Liver (tissue), 3 donors: ENCODE data around the gene DGKB.

Source experiments
- EGR1 ChIP-seq, 2 donors: IDR thresholded peaks; 2 replicates each; pipeline ENCODE4 v1.6.1; 2016 to 2018; ENCODE audit warnings: antibody characterized with exemption in 2 of 2, low read depth in 2 of 2
- FOXA2 ChIP-seq: IDR thresholded peaks from 2 replicates; pipeline ENCODE4 v1.6.1; 2016; ENCODE audit warnings: antibody characterized with exemption
- GABPA ChIP-seq, 2 donors: IDR thresholded peaks in 1 of 2; conservative IDR thresholded peaks in 1 of 2; 2 replicates each; pipeline ENCODE4 v1.6.1; 2016; ENCODE audit warnings: antibody characterized with exemption in 2 of 2, mild to moderate bottlenecking in 1 of 2, moderate library complexity in 1 of 2
- NR2F2 ChIP-seq: IDR thresholded peaks from 2 replicates; pipeline ENCODE4 v1.6.1; 2016; ENCODE audit warnings: antibody characterized with exemption
- RXRA ChIP-seq, 2 donors: IDR thresholded peaks; 2 replicates each; pipeline ENCODE4 v1.6.1; 2017 to 2018; ENCODE audit warnings: antibody characterized with exemption in 2 of 2, mild to moderate bottlenecking in 1 of 2
- TAF1 ChIP-seq: conservative IDR thresholded peaks from 2 replicates; pipeline ENCODE4 v1.6.1; 2016; ENCODE audit warnings: antibody characterized with exemption, mild to moderate bottlenecking
- YY1 ChIP-seq: IDR thresholded peaks from 2 replicates; pipeline ENCODE4 v1.6.1; 2016; ENCODE audit warnings: antibody characterized with exemption, mild to moderate bottlenecking
- TF ChIP-seq, protein P1 (sequence below): fragments of 150-350 bp; IDR thresholded peaks from 2 replicates; pipeline ENCODE4 v1.5.1; 2017; ENCODE audit warnings: improper control_type of control experiment, low read depth, low read length; ENCODE audit not compliant: missing input control
- TF ChIP-seq, protein P2 (sequence below): IDR thresholded peaks from 2 replicates; pipeline ENCODE4 v1.6.1; 2016; ENCODE audit warnings: antibody characterized with exemption
- TF ChIP-seq, protein P3 (sequence below): IDR thresholded peaks from 2 replicates; pipeline ENCODE4 v1.6.1; 2016; ENCODE audit warnings: antibody characterized with exemption, mild to moderate bottlenecking
- TF ChIP-seq, protein P4 (sequence below): IDR thresholded peaks from 2 replicates; pipeline ENCODE4 v1.6.1; 2016; ENCODE audit warnings: antibody characterized with exemption
- donor health status: healthy.
- donor health status: healthy.

DNA sequence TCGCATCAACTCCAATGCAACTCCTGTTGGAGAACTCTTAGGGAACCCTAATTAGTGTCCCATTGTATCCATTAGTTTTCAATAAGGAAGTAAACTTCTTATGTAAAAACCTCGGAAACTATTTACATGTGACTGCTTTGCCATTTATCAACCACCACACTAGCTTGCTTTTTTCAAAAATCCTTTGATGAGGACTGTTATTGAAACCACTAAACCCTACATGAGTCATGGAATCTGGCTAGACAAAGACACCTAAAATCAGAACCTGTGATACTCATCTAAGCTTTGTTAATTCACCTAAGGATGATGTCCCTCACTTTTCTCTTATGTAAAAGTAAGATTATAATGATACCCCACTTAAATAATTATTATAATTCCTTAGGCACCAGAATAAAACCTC lies 499.0 kb downstream of the DGKB start:
- TF ChIP-seq GABPA (IDR thresholded peaks at IDR 0.05 in 1 of 2, conservative IDR thresholded peaks at IDR 0.05 in 1 of 2): no peak
- TF ChIP-seq, protein P1, sequence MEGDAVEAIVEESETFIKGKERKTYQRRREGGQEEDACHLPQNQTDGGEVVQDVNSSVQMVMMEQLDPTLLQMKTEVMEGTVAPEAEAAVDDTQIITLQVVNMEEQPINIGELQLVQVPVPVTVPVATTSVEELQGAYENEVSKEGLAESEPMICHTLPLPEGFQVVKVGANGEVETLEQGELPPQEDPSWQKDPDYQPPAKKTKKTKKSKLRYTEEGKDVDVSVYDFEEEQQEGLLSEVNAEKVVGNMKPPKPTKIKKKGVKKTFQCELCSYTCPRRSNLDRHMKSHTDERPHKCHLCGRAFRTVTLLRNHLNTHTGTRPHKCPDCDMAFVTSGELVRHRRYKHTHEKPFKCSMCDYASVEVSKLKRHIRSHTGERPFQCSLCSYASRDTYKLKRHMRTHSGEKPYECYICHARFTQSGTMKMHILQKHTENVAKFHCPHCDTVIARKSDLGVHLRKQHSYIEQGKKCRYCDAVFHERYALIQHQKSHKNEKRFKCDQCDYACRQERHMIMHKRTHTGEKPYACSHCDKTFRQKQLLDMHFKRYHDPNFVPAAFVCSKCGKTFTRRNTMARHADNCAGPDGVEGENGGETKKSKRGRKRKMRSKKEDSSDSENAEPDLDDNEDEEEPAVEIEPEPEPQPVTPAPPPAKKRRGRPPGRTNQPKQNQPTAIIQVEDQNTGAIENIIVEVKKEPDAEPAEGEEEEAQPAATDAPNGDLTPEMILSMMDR: no peak
- TF ChIP-seq, protein P2, sequence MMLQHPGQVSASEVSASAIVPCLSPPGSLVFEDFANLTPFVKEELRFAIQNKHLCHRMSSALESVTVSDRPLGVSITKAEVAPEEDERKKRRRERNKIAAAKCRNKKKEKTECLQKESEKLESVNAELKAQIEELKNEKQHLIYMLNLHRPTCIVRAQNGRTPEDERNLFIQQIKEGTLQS: no peak
- TF ChIP-seq TAF1: no peak
- TF ChIP-seq, protein P3, sequence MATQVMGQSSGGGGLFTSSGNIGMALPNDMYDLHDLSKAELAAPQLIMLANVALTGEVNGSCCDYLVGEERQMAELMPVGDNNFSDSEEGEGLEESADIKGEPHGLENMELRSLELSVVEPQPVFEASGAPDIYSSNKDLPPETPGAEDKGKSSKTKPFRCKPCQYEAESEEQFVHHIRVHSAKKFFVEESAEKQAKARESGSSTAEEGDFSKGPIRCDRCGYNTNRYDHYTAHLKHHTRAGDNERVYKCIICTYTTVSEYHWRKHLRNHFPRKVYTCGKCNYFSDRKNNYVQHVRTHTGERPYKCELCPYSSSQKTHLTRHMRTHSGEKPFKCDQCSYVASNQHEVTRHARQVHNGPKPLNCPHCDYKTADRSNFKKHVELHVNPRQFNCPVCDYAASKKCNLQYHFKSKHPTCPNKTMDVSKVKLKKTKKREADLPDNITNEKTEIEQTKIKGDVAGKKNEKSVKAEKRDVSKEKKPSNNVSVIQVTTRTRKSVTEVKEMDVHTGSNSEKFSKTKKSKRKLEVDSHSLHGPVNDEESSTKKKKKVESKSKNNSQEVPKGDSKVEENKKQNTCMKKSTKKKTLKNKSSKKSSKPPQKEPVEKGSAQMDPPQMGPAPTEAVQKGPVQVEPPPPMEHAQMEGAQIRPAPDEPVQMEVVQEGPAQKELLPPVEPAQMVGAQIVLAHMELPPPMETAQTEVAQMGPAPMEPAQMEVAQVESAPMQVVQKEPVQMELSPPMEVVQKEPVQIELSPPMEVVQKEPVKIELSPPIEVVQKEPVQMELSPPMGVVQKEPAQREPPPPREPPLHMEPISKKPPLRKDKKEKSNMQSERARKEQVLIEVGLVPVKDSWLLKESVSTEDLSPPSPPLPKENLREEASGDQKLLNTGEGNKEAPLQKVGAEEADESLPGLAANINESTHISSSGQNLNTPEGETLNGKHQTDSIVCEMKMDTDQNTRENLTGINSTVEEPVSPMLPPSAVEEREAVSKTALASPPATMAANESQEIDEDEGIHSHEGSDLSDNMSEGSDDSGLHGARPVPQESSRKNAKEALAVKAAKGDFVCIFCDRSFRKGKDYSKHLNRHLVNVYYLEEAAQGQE: no peak
- TF ChIP-seq EGR1 (IDR thresholded peaks at IDR 0.05; ENCODE audit: low read depth in 2 of 2): no peak
- TF ChIP-seq FOXA2: no peak
- TF ChIP-seq NR2F2: no peak
- TF ChIP-seq RXRA (IDR thresholded peaks at IDR 0.05): no peak
- TF ChIP-seq YY1: no peak
- TF ChIP-seq, protein P4, sequence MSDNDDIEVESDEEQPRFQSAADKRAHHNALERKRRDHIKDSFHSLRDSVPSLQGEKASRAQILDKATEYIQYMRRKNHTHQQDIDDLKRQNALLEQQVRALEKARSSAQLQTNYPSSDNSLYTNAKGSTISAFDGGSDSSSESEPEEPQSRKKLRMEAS: no peak
